Activated CD8-positive, alpha-beta memory T cell treated with anti-CD3 and anti-CD28 coated beads for 4 hours (primary cell): Measurements from ENCODE around the gene LEF1.

ENCODE experiments used
- DNase-seq, 2 donors: peaks; one replicate each; pipeline ENCODE4 v3.0.0-alpha.2; 2020; ENCODE audit warnings: low read depth in 2 of 2

LEF1 gene

DNA sequence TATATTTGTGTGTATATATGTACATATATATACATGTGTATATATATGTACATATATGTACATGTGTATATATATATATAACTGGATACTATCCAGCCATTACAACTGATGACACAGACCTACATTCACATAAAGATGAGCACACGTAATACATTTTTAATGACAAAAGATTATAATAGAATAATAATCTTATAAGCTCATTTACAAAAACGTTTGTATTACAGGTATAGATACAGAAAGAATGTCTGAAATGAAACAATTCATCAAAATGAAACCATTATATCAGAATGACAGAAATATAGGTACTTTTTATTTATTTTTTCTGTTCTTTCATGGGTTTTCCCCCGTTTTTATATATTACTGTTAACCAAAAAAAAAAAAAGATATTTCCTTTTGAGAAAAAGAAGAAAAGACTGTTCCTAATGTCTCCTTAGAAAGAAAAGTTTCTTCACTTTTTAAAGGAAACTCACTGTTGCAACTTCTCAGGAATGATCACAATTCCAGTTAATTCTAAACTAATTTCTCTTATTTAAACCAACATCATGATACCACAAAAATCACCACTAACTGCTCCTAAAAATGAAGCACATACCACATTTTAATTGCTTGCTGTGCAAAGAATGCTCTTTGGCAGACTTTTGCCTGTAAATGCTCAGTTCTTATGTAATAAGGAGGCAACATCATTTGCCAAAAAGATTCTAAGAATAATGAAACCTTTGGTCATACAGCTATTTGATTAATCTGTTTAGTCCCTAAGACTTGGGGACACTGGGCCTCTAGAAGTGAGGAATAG is 18.9 kb downstream of the LEF1 start:
- DNase-seq, result no peak

GRCh38 chr4:108148316-108148715 is 20.4 kb downstream of the LEF1 start:
- no peak for DNase-seq

GRCh38 chr4:108146819-108147218 is 21.9 kb downstream of the LEF1 start:
- DNase-seq, result no peak

DNA sequence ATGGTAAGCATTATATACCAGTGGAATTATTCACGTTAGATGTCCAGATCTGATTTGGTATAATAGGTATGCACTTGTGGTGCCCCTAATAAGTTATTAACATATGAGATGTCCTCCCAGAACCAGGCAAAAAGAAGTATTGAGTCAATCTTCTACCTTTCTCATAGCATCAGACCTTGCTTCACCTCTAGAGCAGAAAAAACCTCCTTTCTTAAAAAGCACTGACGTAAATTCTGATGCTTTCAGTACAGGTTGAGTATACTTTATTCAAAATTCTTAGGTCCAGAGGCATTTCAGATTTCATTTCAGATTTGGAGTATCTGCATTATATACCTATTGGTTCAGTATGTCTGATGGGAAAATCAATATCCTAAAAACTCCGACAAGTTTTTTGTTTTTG is 22.4 kb downstream of the LEF1 start:
- no peak for DNase-seq

DNA sequence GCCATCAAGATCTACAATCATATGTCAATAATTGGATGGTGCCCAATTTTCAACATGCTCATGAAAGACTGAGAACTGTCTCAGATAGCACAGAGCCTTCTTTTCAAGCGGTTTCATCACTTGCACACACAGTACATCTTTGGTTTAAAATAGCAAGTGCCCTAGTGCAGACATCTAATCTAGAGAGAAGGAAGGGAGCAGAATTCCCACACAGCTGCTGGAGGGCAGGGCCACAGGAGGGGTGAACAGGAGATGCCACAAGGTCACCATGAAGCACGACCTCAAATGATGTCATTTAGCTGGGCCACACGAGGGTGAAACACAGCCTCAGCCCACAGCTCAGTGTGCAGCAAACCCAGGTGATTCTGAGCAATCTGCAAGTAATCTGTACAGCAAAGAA is 24.3 kb downstream of the LEF1 start:
- no peak for DNase-seq

- DNase-seq, result no peak
Measured at GRCh38 chr4:108143515-108143914, 25.2 kb downstream of the LEF1 start.

DNA sequence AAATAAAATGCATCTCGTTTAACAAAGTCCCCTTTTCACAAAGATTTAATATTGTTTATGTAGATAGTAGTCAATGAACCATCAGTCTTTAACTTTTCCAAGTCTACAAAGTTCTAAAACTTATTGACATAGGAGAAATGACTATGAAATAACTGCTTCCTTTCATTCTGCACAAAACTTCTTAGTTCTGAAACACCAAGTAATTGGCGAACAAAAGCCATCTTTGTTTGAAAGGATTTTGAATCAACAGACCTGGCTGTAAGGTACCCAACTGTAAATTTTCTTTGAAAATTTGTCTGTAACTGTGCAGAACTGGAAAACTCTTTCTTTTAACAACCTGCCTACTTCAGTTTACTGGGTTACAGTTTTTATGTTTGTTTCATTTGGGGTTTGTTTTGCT is 25.9 kb downstream of the LEF1 start:
- no peak for DNase-seq

DNA sequence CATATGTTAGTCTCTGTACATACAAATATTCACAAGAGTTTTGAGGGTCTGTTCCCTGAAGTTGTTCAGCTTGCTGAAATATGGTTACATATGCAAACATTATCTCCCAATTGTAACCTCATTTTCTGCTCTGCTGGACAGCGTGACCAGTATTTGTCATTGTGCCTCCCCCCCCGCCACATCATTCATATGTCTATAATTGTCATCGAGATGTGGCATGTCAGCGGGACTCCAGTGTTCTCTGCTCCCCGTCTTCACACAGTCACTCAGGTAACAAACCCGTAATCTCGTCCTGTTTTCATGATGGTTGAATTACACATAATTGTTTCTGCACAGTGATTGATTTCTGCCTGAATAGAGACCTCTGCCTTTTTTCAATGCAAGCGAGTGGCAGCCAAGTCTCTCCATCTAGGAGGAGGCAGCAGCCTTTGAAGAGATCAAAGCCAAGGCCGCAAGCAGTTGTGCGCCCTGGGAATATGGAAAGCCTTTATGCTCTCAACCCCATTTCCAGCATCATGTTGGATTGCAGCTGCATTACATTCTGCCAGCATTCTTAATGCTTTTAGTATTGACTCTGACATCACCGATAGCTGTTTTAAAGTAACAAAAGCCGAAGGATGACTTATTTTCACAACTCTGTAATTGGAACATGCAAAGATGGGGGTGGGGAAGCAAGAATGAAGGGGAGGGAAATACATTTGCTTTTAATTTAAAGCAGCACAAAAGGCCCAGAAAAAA is 27.4 kb downstream of the LEF1 start:
- no peak for DNase-seq

DNA sequence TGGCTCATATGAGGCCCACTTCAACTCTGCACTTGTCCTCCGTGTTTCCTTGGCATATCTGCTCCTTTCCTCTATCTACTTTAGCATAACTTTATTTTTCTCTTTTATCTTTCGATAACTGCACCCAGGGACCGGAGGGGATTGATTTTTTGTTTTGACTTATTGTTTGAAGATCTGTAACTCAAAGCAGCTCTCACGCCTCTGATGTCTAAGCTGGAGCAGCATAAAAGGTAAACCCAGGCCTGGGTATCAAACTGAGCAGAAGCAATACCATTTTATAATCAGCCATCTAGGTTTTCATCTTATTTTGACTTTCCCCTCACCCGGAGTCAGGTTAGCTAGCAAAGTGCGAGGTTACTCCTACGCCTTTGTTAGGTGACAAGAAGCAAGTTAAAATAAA is 28.4 kb downstream of the LEF1 start:
- no peak for DNase-seq

- DNase-seq, result no peak
Measured at GRCh38 chr4:108139089-108139488, 29.6 kb downstream of the LEF1 start.

GRCh38 chr4:108135549-108136209 is 33.1 kb downstream of the LEF1 start:
- no peak for DNase-seq

DNA sequence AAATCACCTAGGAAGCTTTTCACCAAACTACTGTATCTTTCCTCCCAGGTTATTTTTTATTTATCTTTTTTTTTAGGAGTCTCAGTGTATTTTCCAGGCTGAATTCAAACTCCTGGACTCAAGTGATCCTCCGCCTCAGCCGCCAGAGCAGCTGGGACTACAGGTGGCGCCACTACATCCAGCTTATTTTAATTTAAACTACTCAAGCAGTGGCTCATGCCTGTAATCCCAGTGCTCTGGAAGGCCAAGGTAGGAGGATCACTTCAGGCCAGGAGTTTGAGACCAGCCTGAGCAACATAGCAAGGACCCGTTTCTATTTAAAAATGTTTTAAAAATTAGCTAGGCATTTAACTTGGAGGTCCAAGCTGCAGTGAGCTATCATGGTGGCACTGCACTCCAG is 37.8 kb downstream of the LEF1 start:
- DNase-seq, result no peak

DNA sequence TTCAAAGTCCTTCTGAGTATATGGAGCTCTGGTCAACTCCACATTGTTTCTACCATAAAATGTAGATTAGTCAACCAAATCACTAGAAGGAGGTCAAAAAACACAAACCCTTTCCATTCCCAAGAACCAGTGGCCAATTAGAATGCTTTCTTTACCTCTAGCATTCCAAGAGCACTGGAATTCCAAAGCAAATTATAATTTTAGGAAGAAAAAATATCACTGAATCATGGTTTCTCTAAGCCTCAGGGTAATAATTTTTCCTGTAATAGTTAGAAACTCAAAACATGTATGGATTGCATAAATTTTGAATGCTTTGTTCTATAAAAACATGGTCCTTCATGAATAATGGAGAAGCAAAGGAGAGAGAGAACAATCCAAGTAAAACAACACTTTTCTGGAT is 39.5 kb downstream of the LEF1 start:
- no peak for DNase-seq

- DNase-seq, result no peak
Measured at GRCh38 chr4:108126806-108127205, 41.9 kb downstream of the LEF1 start.

DNA sequence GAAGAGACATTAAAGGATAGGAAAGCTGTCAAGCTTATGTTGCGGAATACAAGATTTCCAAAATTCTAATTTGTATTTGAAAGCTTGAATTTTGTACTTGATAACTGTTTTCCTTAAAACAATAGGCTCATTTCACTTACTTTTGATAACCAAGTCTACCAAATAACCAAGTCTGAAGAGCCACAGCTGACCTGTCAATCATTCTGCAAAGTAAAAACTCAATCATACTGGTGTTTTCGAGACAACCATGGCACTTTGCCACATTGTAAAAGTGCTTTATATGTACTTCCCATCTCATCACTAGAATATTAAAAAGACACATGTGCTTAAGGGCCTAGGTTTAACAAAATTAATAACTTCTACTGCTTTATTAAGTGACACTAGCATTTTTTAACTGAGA is 47.9 kb downstream of the LEF1 start:
- no peak for DNase-seq

GRCh38 chr4:108119199-108119800 is 49.4 kb downstream of the LEF1 start:
- DNase-seq, result no peak

GRCh38 chr4:108118505-108118904 is 50.2 kb downstream of the LEF1 start:
- no peak for DNase-seq

DNA sequence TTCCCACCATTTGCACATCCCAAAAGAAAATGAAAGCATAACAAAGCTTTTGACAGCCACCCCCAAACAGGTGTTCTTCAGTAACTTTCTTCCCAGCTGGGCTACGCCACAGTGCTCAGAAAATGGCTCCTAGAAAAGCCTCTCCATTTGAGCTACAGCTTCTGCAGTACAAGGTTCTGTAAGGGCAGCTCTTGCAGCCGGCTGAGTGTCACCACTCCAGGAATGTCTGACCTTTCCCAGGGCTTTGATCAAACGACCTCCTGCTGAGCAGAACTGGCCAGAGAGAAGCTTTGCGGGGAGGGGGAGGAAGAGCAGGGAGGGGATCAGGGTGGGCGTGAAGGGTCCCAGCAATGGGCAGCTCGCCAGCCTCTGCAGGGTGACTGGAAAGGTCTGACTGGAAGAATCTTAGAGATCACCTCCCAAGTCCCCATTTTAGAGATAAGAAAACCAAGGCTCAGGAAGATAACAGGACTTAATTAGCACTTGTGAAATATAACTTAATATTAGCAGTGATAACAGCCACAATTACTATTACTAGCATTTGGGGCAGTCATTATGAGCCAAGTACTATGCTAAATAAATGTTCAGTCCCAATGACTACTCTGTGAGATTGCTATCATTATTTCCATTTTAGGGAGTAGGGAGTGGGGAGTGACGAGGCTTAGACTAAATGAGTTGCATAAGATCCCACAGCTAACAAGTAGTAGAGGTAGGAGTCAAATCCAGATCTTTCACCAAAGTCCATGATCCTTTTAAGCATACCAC is 51.1 kb downstream of the LEF1 start:
- DNase-seq, result no peak

GRCh38 chr4:108116423-108117168 is 52.1 kb downstream of the LEF1 start:
- DNase-seq, result no peak

DNA sequence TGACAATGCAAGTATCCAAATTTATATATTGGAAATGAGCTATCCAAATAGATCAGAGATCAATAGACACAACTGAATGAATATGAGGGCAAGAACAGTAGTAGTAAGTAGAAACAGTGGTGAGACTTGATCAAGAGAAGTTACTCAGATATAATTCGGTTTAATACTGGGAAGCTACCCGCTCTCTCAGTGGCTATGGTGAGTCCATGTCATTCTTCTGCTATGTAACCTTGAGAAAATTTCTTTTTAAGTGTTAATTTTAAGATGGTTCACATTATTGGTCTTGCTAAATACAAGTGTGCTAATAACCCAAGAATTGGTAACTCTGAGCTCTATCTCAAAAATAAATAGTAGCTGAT is 53.6 kb downstream of the LEF1 start:
- DNase-seq, result no peak

DNA sequence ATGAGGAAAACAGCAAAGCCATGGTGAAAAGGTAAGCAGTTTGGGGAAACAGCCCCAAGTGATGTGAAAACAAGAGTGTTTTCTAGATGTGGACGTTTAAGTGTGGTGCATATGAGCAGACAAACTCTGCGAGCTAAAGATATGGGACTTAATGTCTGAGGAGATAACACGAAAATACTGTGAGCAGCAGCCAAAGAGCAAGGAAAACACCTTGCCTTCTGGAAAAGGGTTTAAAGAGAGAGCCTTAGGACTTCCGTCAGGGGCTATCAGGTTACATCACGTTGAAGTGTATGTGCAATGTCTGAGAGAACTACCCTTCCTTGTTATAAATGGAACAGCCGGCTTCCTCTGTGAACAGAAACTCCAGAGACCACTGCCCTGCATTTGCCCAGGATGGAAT is 54.2 kb downstream of the LEF1 start:
- DNase-seq, result no peak
